Activated CD8-positive, alpha-beta T cell treated with anti-CD3 and anti-CD28 coated beads, Interleukin-2, amount 10 ng/mL, durations not matched to agents 7 days and 5 days (primary cell): ENCODE measurements around the gene RND1. TPM values are rescaled to one million over a fixed set of nuclear protein-coding genes. Genes with fewer than 3 reads are reported as not detected.

ENCODE experiments used
- ATAC-seq: fragments of 150-1000 bp; cut with Tn5 transposase; one replicate; pipeline ENCODE4 v1.10.0; 2021; ENCODE audit warnings: moderate library complexity
- CTCF ChIA-PET: fragments of 350-600 bp; sonication (Branson Sonifier 250); formaldehyde crosslinking; loops from one replicate; lab custom pipeline; 2021; ENCODE audit warnings: antibody characterized with exemption; lab: Charles Lee
- POLR2A ChIA-PET: fragments of 350-600 bp; sonication (Branson Sonifier 250); formaldehyde crosslinking; loops from one replicate; lab custom pipeline; 2021; ENCODE audit warnings: antibody characterized with exemption; lab: Charles Lee
- DNase-seq: peaks from one replicate; pipeline ENCODE4 v3.0.0-alpha.2; 2020
- H3K27ac Mint-ChIP-seq: one replicate; pipeline ENCODE4 v1.8.0; 2021; ENCODE audit warnings: mild to moderate bottlenecking, mixed read lengths
- H3K27me3 Mint-ChIP-seq: one replicate; pipeline ENCODE4 v1.8.0; 2021; ENCODE audit warnings: low read depth, mixed read lengths
- H3K36me3 Mint-ChIP-seq: one replicate; pipeline ENCODE4 v1.8.0; 2021; ENCODE audit warnings: low read depth, mixed read lengths
- H3K4me1 Mint-ChIP-seq: one replicate; pipeline ENCODE4 v1.8.0; 2021; ENCODE audit warnings: low read depth, mixed read lengths
- H3K4me3 Mint-ChIP-seq: one replicate; pipeline ENCODE4 v1.8.0; 2021; ENCODE audit warnings: mild to moderate bottlenecking, mixed read lengths
- H3K9me3 Mint-ChIP-seq: one replicate; pipeline ENCODE4 v1.8.0; 2022; ENCODE audit warnings: mixed read lengths; ENCODE audit not compliant: insufficient read depth
- total RNA-seq, 2 experiments: library from RNA; stranded (reverse); gene quantifications; one replicate each; pipeline ENCODE4 v1.2.3, GENCODE V29; 2021

The RND1 gene
- total RNA-seq, 2 experiments from 2014 or later = 1.4 to 2.5 TPM

GRCh38 chr12:48807981-48808380, 57.7 kb downstream of the RND1 start:
- H3K27ac Mint-ChIP-seq = no peak overlapping the region
- H3K36me3 Mint-ChIP-seq = no peaks in the 10 kb centered on the region
- ATAC-seq (no peak), DNase-seq (no peak)
- CTCF ChIA-PET = interaction anchor here (1.3 kb wide), 1 partner anchor 55 kb away, joined by 4 read pairs; no protein-coding TSS in a partner anchor
- peaks cover 23% of the 10 kb centered on the region for H3K4me1 Mint-ChIP-seq
- H3K9me3 Mint-ChIP-seq = no peaks in the 10 kb centered on the region
- POLR2A ChIA-PET = no interaction called here
- H3K27me3 Mint-ChIP-seq = no peaks in the 10 kb centered on the region
- H3K4me3 Mint-ChIP-seq = no peak overlapping the region

Other genes with a start within 250 kb of the RND1 start
- gene KANSL2, start 183.6 kb downstream of the RND1 start, total RNA-seq = 10 to 100 TPM; 51.3 to 54.3 TPM
- 10 to 100 TPM; 45.1 to 50.6 TPM for gene CCNT1, start 149.2 kb downstream of the RND1 start, total RNA-seq
- gene ADCY6, start 76.8 kb downstream of the RND1 start, total RNA-seq = under 1 TPM; 0.18 to 0.37 TPM
- gene CACNB3, start 47.4 kb downstream of the RND1 start, total RNA-seq = 10 to 100 TPM; 10.5 to 13.1 TPM
- 100 to 1,000 TPM; 127 to 154 TPM for gene DDX23, start 13.7 kb downstream of the RND1 start, total RNA-seq
- 10 to 100 TPM; 48.7 to 52.6 TPM for gene FKBP11, start 59.6 kb upstream of the RND1 start, total RNA-seq
- gene ARF3, start 91.6 kb upstream of the RND1 start, total RNA-seq = 100 to 1,000 TPM; 104 to 108 TPM
- 1 to 10 TPM; 2.4 to 3.2 TPM for gene WNT10B, start 105.9 kb upstream of the RND1 start, total RNA-seq
- gene WNT1, start 112.5 kb upstream of the RND1 start, total RNA-seq = 1 to 10 TPM in 1 of 2 experiments, under 1 TPM in 1; 0.81 to 1.1 TPM
- under 1 TPM; 0.39 to 0.42 TPM for gene DDN, start 133.5 kb upstream of the RND1 start, total RNA-seq
- gene PRKAG1, start 152.9 kb upstream of the RND1 start, total RNA-seq = 10 to 100 TPM; 57.5 to 59.8 TPM
- 100 to 1,000 TPM; 113 TPM for gene KMT2D, start 194.9 kb upstream of the RND1 start, total RNA-seq
- gene RHEBL1, start 204.1 kb upstream of the RND1 start, total RNA-seq = 1 to 10 TPM; 9.5 to 9.9 TPM
- under 1 TPM in 1 of 2 experiments, not detected in 1; 0.16 TPM for gene DHH, start 228.9 kb upstream of the RND1 start, total RNA-seq
- 10 to 100 TPM; 35.8 to 37.8 TPM for gene LMBR1L, start 245.0 kb upstream of the RND1 start, total RNA-seq